Gastrocnemius medialis (tissue), 4 donors: ENCODE data around the gene GAS6. TPM values are rescaled to one million over a fixed set of nuclear protein-coding genes. Genes with fewer than 3 reads are reported as not detected.

Experiments
- ATAC-seq, 2 donors: fragments of 150-250 bp; one replicate each; pipeline ENCODE4 v1.9.1; 2016
- DNase-seq, 2 donors: peaks; one replicate each; pipeline ENCODE4 v3.0.0-alpha.2; 2019
- H3K27ac ChIP-seq, 4 donors: fragments of 200-600 bp; sonication (generic); 1 replicate in 1 of 4; 2 replicates in 3 of 4; pipeline ENCODE4 v1.5.1; 2016 to 2018; ENCODE audit warnings: mild to moderate bottlenecking in 2 of 4, moderate library complexity in 1 of 4
- H3K27me3 ChIP-seq, 3 donors: fragments of 200-600 bp; sonication (generic) in 2 of 3; 1 replicate in 1 of 3; 2 replicates in 2 of 3; pipeline versions ENCODE4 v1.5.1 to v1.6.0; 2016 to 2019; ENCODE audit warnings: mild to moderate bottlenecking in 1 of 3, moderate library complexity in 1 of 3
- H3K36me3 ChIP-seq, 2 donors: fragments of 200-600 bp; sonication (generic) in 1 of 2; one replicate each; pipeline ENCODE4 v1.5.1; 2017 to 2018
- H3K4me1 ChIP-seq, 2 donors: fragments of 200-600 bp; sonication (generic) in 1 of 2; one replicate each; pipeline ENCODE4 v1.5.1; 2016 to 2017; ENCODE audit warnings: mild to moderate bottlenecking in 2 of 2
- H3K4me3 ChIP-seq, 4 donors: fragments of 200-600 bp; sonication (generic) in 3 of 4; 1 replicate in 1 of 4; 2 replicates in 3 of 4; pipeline ENCODE4 v1.5.1; 2016 to 2019; ENCODE audit warnings: mild to moderate bottlenecking in 2 of 4
- H3K9me3 ChIP-seq, 3 donors: fragments of 200-600 bp; sonication (generic) in 2 of 3; 1 replicate in 1 of 3; 2 replicates in 2 of 3; pipeline ENCODE4 v1.5.1; 2016 to 2019
- CTCF ChIP-seq, 5 experiments: fragments of 450-650 bp in 3 of 5; fragments of 200-600 bp in 2 of 5; sonication (generic) in 2 of 5; IDR thresholded peaks in 4 of 5; conservative IDR thresholded peaks in 1 of 5; 1 replicate in 4 of 5; 2 replicates in 1 of 5; pipeline ENCODE4 v1.5.1; 2016 to 2019; ENCODE audit warnings: antibody characterized with exemption in 5 of 5, mild to moderate bottlenecking in 3 of 5, moderate library complexity in 3 of 5
- POLR2A ChIP-seq, 2 donors: fragments of 450-650 bp; IDR thresholded peaks; one replicate each; pipeline ENCODE4 v1.6.1; 2017; ENCODE audit warnings: antibody characterized with exemption in 2 of 2, mild to moderate bottlenecking in 2 of 2, moderate library complexity in 2 of 2
- in situ Hi-C, 4 donors: fragments of 200-750 bp; cut with MboI; loops; one replicate each; pipeline versions ENCODE4 v1.15.0 to v1.8.0; 2017; ENCODE audit warnings: low sequenced_read_pairs in 4 of 4
- intact Hi-C: fragments of 100-400 bp; cut with DNase I; formaldehyde crosslinking; loops from one replicate; pipeline ENCODE4 v1.15.1; 2023; ENCODE audit warnings: low total_unique reads
- total RNA-seq, 4 donors: library from RNA; depleted of rRNA; stranded (reverse); fragments of >200 nt; gene quantifications; one replicate each; pipeline versions ENCODE4 v1.1.0 to v1.2.3, GENCODE V29; 2016

Gene GAS6
- total RNA-seq, 4 donors from 2014 or later = 68.6 to 122 (median 86.3) TPM

- no peak overlapping the region for H3K27ac ChIP-seq
- DNase-seq (no peak), ATAC-seq (no peak)
- H3K9me3 ChIP-seq = no peaks in the 10 kb centered on the region
- intact Hi-C loops = no loop called here
- no peaks in the 10 kb centered on the region for H3K27me3 ChIP-seq
- no peak overlapping the region for H3K4me3 ChIP-seq
- in situ Hi-C loops = no loop called here
- no peaks in the 10 kb centered on the region for H3K36me3 ChIP-seq
- H3K4me1 ChIP-seq = peaks cover 0 to 15% of the 10 kb centered on the region in 2 donors
- TF ChIP-seq CTCF (IDR thresholded peaks at IDR 0.05 in 4 of 5, conservative IDR thresholded peaks at IDR 0.05 in 1 of 5) (no peak), POLR2A (IDR thresholded peaks at IDR 0.05) (no peak)
Measured at GRCh38 chr13:113889467-113889866, 25.6 kb upstream of the GAS6 start.

- Histone ChIP-seq H3K9me3 (no peaks in the 10 kb centered on the region), H3K4me1 (peaks cover 0 to 15% of the 10 kb centered on the region in 2 donors), H3K27ac (no peak overlapping the region), H3K4me3 (no peak overlapping the region), H3K27me3 (no peaks in the 10 kb centered on the region), H3K36me3 (no peaks in the 10 kb centered on the region)
- DNase-seq (no peak), ATAC-seq (no peak)
- in situ Hi-C loops = no loop called here
- TF ChIP-seq CTCF (IDR thresholded peaks at IDR 0.05 in 4 of 5, conservative IDR thresholded peaks at IDR 0.05 in 1 of 5) (no peak), POLR2A (IDR thresholded peaks at IDR 0.05) (no peak)
- intact Hi-C loops = no loop called here
Measured at GRCh38 chr13:113888701-113889330, 24.9 kb upstream of the GAS6 start.

- Histone ChIP-seq H3K27ac (no peak overlapping the region), H3K27me3 (no peaks in the 10 kb centered on the region)
Measured at GRCh38 chr13:113887700-113888201, 23.9 kb upstream of the GAS6 start.

GRCh38 chr13:113886561-113887112 lies 22.8 kb upstream of the GAS6 start:
- no peaks in the 10 kb centered on the region for H3K36me3 ChIP-seq
- no peak overlapping the region for H3K4me3 ChIP-seq
- no peak overlapping the region for H3K27ac ChIP-seq
- ATAC-seq = no peak
- DNase-seq = no peak
- no peaks in the 10 kb centered on the region for H3K9me3 ChIP-seq
- TF ChIP-seq POLR2A (IDR thresholded peaks at IDR 0.05) (no peak), CTCF (IDR thresholded peaks at IDR 0.05 in 4 of 5, conservative IDR thresholded peaks at IDR 0.05 in 1 of 5) (no peak)
- in situ Hi-C loops (no loop called here), intact Hi-C loops (no loop called here)
- H3K27me3 ChIP-seq = no peaks in the 10 kb centered on the region
- peaks cover 8 to 26% of the 10 kb centered on the region in 2 donors for H3K4me1 ChIP-seq

More at GRCh38 chr13:113887700-113888201, 23.9 kb upstream of the GAS6 start:
- Histone ChIP-seq H3K9me3 (no peaks in the 10 kb centered on the region), H3K36me3 (no peaks in the 10 kb centered on the region), H3K4me3 (no peak overlapping the region), H3K4me1 (peaks cover 5 to 15% of the 10 kb centered on the region in 2 donors)
- ATAC-seq = no peak
- in situ Hi-C loops = no loop called here
- TF ChIP-seq CTCF (IDR thresholded peaks at IDR 0.05 in 4 of 5, conservative IDR thresholded peaks at IDR 0.05 in 1 of 5) = no peak
- no peak for TF ChIP-seq POLR2A (IDR thresholded peaks at IDR 0.05)
- no peak for DNase-seq
- intact Hi-C loops = no loop called here
